GM20000 (cell line): ENCODE results near the gene LHX3.

Experiments used
- DNase-seq: peaks from one replicate; pipeline ENCODE4 v3.0.0; 2012; ENCODE audit warnings: low spot score
- TF ChIP-seq, protein P1 (sequence below): IDR thresholded peaks from 2 replicates; pipeline ENCODE4 v1.5.1; 2012; ENCODE audit warnings: mild to moderate bottlenecking, control low read depth; ENCODE audit errors: extremely low read depth, missing control alignments

Gene LHX3

DNA sequence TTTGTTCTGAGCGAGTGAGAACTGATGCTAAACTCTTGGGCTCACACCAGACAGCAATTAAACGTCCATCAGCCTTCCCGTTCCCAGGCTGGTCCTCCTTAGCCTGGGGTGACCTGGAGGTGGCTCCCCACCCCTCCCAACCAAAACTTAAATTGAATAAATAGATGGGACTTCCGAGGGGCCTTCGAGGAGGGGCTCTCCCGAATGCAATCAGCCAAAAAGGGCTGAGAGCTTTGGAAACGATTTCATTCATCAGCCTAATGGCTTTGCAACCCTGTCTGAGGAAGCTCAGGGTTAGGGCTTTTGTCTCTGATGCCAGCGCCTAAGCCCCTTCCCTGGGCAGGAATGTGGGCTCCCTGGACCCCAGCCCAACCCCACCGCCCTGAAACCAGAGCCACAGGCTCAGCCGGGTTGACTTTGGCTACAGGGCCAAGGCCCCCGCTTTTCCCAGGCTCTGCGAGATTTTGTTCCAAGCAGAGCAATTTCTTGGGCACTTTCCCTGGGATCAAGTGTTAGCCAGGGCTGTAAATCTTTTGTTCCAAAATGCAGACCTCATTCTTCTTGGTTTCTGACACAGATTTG, 29.2 kb downstream of the LHX3 start:
- no peak for DNase-seq

DNA sequence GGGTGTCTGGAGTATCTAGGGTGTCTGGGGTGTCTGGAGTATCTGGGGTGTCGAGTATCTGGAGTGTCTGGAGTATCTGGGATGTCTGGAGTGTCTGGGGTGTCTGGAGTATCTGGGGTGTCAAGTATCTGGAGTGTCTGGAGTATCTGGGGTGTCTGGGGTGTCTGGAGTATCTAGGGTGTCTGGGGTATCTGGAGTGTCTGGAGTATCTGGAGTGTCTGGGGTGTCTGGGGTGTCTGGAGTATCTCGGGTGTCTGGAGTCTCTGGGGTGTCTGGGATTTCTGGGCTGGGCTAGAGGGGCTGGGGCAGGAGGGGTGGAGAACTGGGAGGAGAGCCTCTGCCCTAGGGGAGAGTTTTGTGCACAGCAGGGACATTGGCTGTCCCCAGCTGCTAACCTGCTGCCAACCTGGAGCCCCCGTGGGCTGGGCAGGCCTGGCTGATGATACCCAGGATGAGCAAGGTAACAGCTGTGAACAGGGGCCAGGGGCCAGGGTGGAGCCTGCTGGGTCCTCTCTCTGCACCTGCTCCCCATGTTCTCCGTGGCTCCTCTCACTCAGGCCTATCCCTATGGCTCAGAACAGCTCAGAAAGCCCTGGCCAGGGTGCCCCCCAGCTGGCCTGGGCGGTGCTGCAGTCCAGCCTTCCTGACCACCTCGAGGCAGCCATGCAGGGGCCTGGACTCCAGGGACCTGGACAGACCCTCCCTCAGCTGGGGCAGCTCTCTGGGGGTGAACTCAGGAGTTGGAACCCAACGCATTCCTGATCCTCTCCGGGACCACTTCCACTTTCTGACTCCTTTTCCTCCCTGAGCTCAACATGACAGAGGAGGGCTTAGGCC, 29.9 kb downstream of the LHX3 start:
- TF ChIP-seq, protein P1, sequence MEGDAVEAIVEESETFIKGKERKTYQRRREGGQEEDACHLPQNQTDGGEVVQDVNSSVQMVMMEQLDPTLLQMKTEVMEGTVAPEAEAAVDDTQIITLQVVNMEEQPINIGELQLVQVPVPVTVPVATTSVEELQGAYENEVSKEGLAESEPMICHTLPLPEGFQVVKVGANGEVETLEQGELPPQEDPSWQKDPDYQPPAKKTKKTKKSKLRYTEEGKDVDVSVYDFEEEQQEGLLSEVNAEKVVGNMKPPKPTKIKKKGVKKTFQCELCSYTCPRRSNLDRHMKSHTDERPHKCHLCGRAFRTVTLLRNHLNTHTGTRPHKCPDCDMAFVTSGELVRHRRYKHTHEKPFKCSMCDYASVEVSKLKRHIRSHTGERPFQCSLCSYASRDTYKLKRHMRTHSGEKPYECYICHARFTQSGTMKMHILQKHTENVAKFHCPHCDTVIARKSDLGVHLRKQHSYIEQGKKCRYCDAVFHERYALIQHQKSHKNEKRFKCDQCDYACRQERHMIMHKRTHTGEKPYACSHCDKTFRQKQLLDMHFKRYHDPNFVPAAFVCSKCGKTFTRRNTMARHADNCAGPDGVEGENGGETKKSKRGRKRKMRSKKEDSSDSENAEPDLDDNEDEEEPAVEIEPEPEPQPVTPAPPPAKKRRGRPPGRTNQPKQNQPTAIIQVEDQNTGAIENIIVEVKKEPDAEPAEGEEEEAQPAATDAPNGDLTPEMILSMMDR, result no peak
- no peak for DNase-seq

More for the DNA sequence above, 29.2 kb downstream of the LHX3 start:
- TF ChIP-seq, protein P1, result no peak

DNA sequence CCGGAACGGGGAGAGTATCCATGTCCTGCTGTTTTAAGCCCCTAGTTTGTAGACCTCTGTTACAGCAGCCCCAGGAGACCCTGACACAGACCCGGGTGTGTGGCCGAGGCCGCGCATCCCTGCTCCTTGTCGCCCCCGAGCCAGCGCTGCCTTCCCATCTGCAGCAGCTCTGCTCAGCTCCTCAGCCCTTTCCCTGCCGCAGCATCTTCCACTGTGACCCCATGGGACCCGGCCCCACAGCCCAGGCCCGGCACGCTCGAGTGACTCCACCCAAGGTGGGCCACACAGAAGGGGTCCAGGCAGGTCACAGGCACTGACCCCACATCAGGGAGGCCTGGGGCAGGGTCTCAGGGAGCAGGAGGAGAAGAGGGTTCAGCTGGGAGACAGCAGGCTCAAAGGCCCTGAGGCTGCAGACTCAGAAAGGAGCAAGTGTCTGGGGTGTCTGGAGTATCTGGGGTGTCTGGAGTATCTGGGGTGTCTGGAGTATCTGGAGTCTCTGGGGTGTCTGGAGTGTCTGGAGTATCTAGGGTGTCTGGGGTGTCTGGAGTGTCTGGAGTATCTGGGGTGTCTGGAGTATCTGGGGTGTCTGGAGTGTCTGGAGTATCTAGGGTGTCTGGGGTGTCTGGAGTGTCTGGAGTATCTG, 31.2 kb downstream of the LHX3 start:
- TF ChIP-seq, protein P1, result no peak
- DNase-seq, result no peak

DNA sequence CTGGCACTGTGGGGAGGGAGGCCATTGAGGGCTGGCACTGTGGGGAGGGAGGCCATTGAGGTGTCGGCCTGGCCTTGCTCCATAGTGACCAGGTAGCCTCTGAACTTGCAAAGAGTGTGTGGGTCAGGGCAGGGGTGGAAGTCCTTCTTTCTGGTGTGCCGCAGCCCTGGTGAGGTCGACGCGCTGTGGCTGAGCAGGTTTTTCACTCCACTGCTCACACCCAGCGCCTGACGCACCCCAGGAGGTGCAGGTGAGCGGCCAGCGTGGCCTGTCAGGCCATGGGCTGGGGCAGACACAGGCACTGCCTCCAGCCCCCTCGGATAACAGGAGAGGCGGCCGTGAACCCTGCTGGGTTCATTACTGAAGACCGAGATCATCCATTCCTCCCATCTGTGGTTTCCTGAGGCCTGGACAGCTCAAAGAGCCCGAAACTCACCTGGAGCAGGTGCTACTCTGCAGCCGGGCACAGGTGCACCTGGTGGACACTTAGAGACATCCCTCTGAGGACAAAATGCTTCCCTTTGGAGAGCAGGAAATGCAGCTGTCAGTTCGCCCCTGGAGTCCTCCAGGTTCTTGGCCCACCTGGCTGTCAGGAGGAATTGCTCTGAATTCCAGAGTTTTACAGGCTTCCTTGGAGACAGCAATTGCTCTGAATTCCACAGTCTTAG, 32.4 kb downstream of the LHX3 start:
- TF ChIP-seq, protein P1, result no peak
- no peak for DNase-seq

DNA sequence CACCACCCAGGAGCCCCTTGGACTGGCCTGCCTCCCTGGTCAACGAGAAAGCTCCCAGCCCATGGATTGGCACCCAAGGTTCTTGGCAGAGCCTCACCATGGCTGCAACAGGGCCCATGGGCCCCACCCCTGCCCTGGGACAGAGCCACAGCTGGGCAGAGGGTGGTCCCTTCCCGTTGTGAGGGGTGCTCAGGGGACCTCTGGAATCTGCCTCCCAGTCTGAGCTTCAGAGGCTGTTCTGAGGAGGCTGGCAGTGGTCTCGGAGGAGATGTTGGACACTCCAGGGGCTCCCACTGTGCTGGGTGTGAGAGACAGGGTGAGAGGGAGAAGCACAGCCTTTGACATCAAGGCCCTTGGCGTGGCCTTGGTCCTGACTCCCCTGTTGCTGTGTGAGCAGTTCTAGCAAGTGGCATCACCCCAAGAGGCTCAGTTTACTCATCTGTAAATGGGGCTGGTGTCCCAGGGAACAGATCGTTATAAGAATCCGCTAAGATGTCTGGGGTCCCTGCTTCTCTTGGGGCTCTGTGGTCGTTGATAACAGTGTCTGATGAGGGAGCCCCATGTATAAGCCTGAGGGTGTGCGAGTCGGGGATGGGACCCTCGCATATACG, 33.0 kb downstream of the LHX3 start:
- no peak for DNase-seq

DNA sequence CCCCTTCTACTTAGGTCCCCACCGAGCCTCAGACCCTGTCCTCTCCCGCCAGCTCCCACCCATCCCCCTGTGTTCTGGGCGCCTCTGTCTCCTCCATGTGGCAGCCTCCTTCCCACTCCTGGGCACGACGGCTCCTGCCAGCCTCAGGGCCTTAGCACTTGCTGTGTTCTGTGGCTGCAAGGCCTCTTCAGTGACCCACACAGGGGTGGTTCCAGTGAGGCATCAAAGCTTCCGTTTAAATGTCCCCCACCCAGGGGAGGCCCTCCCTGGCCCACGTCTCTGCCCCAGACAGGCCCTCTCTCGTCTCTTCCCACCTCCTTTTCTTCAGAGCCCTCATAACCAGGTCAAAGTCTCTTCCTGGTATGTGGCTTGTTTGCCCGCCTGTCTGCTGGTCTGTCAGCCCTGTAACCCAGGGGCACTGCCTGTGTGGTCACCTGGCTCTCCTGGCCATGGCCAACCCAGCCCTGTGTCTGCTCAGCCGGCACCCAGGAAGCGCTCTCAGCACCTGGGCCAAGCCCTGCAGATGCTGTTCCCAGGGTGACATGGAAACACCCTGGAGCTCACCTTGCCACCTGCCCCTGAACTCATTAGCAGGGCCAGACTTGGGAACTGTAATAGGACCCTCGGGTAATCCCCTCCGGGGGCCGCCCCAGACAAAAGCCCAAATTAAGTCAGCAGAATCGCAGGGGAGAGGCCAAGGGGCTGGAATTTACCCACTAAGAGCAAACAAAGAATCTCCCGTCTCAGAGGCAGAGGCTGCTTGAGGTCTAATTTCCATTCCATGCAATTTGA, 33.7 kb downstream of the LHX3 start:
- TF ChIP-seq, protein P1, result no peak
- peak; percentile 44 for DNase-seq

More for the DNA sequence above, 33.0 kb downstream of the LHX3 start:
- TF ChIP-seq, protein P1, result no peak
